ENCODE data around the gene SYNGR1.
"Not testable (repeated sequence)": the region's sequence is repeated elsewhere in the genome, so short reads cannot be mapped to it uniquely, and the experiment has no call there.

The SYNGR1 gene

GRCh38 chr22:39411828-39412365 is 62.1 kb downstream of the SYNGR1 start:
- DNase-seq: not testable (repeated sequence)

- not testable (repeated sequence) for DNase-seq
Observed at GRCh38 chr22:39413204-39413603, 63.4 kb downstream of the SYNGR1 start.

GRCh38 chr22:39414377-39414776 is 64.6 kb downstream of the SYNGR1 start:
- DNase-seq: no peak

GRCh38 chr22:39414886-39415285 is 65.1 kb downstream of the SYNGR1 start:
- DNase-seq: no peak

- no peak for DNase-seq
Observed at GRCh38 chr22:39415506-39415905, 65.7 kb downstream of the SYNGR1 start.

GRCh38 chr22:39416319-39416718 is 66.5 kb downstream of the SYNGR1 start:
- DNase-seq: no peak

- DNase-seq: no peak
Observed at GRCh38 chr22:39417641-39418040, 67.8 kb downstream of the SYNGR1 start.

GRCh38 chr22:39418696-39419095 is 68.9 kb downstream of the SYNGR1 start:
- no peak for DNase-seq

GRCh38 chr22:39419096-39419495 is 69.3 kb downstream of the SYNGR1 start:
- DNase-seq: no peak

- no peak for DNase-seq
Observed at GRCh38 chr22:39419911-39420310, 70.1 kb downstream of the SYNGR1 start.

GRCh38 chr22:39421691-39422090 is 71.9 kb downstream of the SYNGR1 start:
- DNase-seq: no peak

- DNase-seq: no peak
Observed at GRCh38 chr22:39422101-39422500, 72.3 kb downstream of the SYNGR1 start.

GRCh38 chr22:39422721-39423120 is 72.9 kb downstream of the SYNGR1 start:
- DNase-seq: no peak

GRCh38 chr22:39423976-39424375 is 74.2 kb downstream of the SYNGR1 start:
- DNase-seq: no peak

- no peak for DNase-seq
Observed at GRCh38 chr22:39426380-39427043, 76.7 kb downstream of the SYNGR1 start.

GRCh38 chr22:39427751-39428596 is 78.2 kb downstream of the SYNGR1 start:
- no peak for DNase-seq

GRCh38 chr22:39428597-39429071 is 78.8 kb downstream of the SYNGR1 start:
- DNase-seq: no peak

- DNase-seq: no peak
Observed at GRCh38 chr22:39429186-39429585, 79.4 kb downstream of the SYNGR1 start.

GRCh38 chr22:39429916-39430575 is 80.3 kb downstream of the SYNGR1 start:
- no peak for DNase-seq

GRCh38 chr22:39430576-39431150 is 80.9 kb downstream of the SYNGR1 start:
- DNase-seq: no peak

- no peak for DNase-seq
Observed at GRCh38 chr22:39431216-39431801, 81.5 kb downstream of the SYNGR1 start.

GRCh38 chr22:39431821-39432251 is 82.0 kb downstream of the SYNGR1 start:
- DNase-seq: peak; percentile 48
